Inflammatory macrophage treated with lipopolysaccharide for 4 hours (primary cell): ENCODE results near the gene NCAN.

Experiments
- DNase-seq: peaks from one replicate; pipeline ENCODE4 v3.0.0-alpha.2; 2020

The NCAN gene

DNA sequence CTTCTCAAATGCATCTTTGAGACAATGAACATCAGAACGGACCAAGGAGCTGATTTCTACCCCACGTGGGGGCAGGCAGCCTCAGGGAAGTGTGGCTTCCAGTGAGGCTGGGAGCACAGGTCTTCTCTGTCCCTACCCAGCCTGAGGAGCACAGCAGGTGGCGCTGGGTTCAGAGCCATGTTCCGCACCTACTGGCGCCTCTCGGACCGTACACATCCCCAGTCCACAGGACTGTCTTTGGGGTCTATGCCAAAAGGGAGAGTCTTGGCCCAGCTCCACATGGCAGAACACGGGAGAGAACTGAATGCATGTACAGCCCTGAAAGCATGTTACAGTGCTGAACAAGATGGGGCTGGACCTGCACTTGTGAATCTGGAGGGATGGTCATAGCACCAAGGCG is 86.0 kb downstream of the NCAN start:
- no peak for DNase-seq

DNA sequence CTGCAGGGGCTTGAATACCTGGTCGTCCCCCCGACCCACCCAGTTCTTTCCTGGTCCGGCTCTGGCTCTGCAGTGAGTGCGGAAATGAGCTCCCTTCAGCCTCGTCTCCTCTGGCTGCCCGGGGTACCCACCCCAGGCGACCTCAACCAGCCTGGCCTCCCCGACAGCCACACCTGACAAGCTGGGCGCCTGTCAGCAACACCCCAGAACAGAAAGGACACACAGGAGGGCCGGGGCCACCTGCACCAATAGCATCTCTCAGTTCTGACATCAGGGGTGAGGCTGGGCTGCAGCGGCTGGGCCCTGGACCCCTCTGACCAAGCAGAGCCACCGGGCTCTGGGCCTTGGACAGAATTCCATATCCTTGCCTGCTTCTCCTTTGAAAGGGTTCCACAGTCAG is 88.9 kb downstream of the NCAN start:
- DNase-seq: no peak
